ENCODE results near the gene SF1. TPM values are rescaled to one million over a fixed set of nuclear protein-coding genes. Genes with fewer than 3 reads are reported as not detected.
A peak's percentile ranks its signal among the peaks of the same experiment; 100 is the strongest.

SF1 gene
- total and polyA plus RNA-seq, 2 of the 4 experiments (the other 2 are of a cell fraction), result 56.8 to 88.0 TPM

DNA sequence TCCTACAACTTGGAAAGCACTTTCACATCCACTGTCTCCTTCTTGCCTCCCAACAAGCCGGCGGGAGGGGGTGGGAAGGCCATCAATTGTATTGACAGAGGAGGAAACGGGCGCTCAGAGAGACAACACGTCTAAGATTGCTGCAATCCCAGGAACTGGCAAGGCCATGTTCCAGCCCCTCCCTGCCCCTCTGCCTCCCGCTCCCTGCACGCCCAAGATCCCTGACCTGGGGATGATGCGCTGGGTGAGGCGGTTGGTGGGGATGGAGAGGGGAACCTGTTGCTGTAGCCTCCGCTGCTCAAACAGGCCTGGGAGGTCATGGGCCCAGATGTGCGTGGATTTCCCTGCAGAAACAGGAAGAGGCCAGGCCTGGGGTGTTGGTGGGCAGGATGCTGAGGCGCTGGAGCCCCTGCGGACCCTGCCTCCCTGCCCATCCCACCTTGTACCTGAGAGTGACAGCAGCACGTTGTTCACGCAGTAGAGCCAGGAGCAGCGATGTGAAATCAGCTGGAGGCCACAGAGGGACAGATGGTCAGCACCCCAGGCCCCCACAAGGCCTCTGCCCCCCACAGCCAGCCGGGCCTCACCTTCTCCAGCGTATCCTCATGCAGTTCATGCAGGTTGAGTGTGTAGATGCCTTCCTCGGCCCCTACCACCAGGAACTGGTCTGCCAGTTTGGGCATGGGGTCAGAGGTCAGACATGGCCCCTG lies 17.9 kb upstream of the SF1 start:
- dilution Hi-C loops (cut with HindIII; ENCODE audit: low sequenced_read_pairs, unreplicated experiment) (no loop called here), in situ Hi-C loops (cut with MboI; ENCODE audit: low sequenced_read_pairs) (no loop called here), intact Hi-C loops (cut with micrococcal nuclease) (no loop called here)
- Histone ChIP-seq H3K9ac (ENCODE audit: low read depth, low read length) (no peak overlapping the region), H4K8ac (ENCODE audit: low read depth in 2 of 2, low read length in 2 of 2) (no peak overlapping the region), H3K56ac (ENCODE audit: extremely low read depth, insufficient read depth, low read length) (no peak overlapping the region), H2AK9ac (replicated peaks; ENCODE audit: low read depth, low read length, poor library complexity) (peak overlapping the region; percentile 42), H3K4me1 (ENCODE audit: control insufficient read depth, insufficient read depth, low read length) (no peaks in the 10 kb centered on the region), H3K14ac (replicated peaks; ENCODE audit: low read depth, low read length) (no peak overlapping the region), H3K27ac (ENCODE audit: insufficient read depth, low read length) (no peak overlapping the region), H2BK120ac (ENCODE audit: low read depth, low read length) (no peak overlapping the region), H3K4ac (ENCODE audit: low read depth, low read length) (no peak overlapping the region), H3K9me1 (ENCODE audit: insufficient read depth, low read length) (peaks cover under 1% of the 10 kb centered on the region; the same call in 1 of the 2 replicates), H2AFZ (replicated peaks; ENCODE audit: low read length, poor library complexity) (no peak overlapping the region), H2BK20ac (ENCODE audit: low read depth, low read length) (no peak overlapping the region), H3K9me3 (ENCODE audit: control insufficient read depth, insufficient read depth, low read length) (no peaks in the 10 kb centered on the region), H3K18ac (ENCODE audit: low read depth, low read length) (no peak overlapping the region), H4K20me1 (ENCODE audit: insufficient read depth, low read length) (no peaks in the 10 kb centered on the region), H2BK15ac (ENCODE audit: low read depth, low read length) (no peak overlapping the region), H4K91ac (ENCODE audit: insufficient read depth, low read depth, low read length) (no peak overlapping the region), H2BK5ac (ENCODE audit: low read depth, low read length, poor library complexity, severe bottlenecking) (no peak overlapping the region), H3K79me1 (ENCODE audit: low read depth in 1 of 2, low read length in 2 of 2) (no peaks in the 10 kb centered on the region), H3K4me3 (ENCODE audit: insufficient read depth, low read depth, low read length) (no peak overlapping the region), H3K36me3 (ENCODE audit: control insufficient read depth, insufficient read depth, low read length) (peaks cover 24% of the 10 kb centered on the region), H2AK5ac (ENCODE audit: low read depth, low read length) (no peak overlapping the region), H4K5ac (ENCODE audit: low read depth, low read length) (no peak overlapping the region), H3K23ac (ENCODE audit: low read depth, low read length) (no peak overlapping the region), H3K27me3 (ENCODE audit: control insufficient read depth, insufficient read depth, low read length) (no peaks in the 10 kb centered on the region), H3K4me2 (ENCODE audit: low read depth, low read length) (no peak overlapping the region)
- POLR2A ChIA-PET (ENCODE audit: unreplicated experiment), result no interaction called here
- 90% methylated on average over 6 of the region's 19 CpGs; no CpG with 5 or more reads in 1 of the 2 experiments for WGBS, 2 experiments (ENCODE audit: extremely low coverage in 2 of 2, insufficient read length in 1 of 2)
- TF ChIP-seq, protein P1, sequence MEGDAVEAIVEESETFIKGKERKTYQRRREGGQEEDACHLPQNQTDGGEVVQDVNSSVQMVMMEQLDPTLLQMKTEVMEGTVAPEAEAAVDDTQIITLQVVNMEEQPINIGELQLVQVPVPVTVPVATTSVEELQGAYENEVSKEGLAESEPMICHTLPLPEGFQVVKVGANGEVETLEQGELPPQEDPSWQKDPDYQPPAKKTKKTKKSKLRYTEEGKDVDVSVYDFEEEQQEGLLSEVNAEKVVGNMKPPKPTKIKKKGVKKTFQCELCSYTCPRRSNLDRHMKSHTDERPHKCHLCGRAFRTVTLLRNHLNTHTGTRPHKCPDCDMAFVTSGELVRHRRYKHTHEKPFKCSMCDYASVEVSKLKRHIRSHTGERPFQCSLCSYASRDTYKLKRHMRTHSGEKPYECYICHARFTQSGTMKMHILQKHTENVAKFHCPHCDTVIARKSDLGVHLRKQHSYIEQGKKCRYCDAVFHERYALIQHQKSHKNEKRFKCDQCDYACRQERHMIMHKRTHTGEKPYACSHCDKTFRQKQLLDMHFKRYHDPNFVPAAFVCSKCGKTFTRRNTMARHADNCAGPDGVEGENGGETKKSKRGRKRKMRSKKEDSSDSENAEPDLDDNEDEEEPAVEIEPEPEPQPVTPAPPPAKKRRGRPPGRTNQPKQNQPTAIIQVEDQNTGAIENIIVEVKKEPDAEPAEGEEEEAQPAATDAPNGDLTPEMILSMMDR (conservative IDR thresholded peaks at IDR 0.05; ENCODE audit: low read depth, low read length), result no peak
- TF ChIP-seq RAD21 (IDR thresholded peaks at IDR 0.05; ENCODE audit: low read length) (no peak), MAZ (IDR thresholded peaks at IDR 0.05; ENCODE audit: borderline replicate concordance, low read depth, low read length) (no peak), FOS (IDR thresholded peaks at IDR 0.05; ENCODE audit: low read depth, low read length) (no peak), CEBPB (IDR thresholded peaks at IDR 0.05; ENCODE audit: low read depth, low read length) (no peak), POLR2A (IDR thresholded peaks at IDR 0.05; ENCODE audit: low read depth, low read length) (no peak), MAFK (IDR thresholded peaks at IDR 0.05; ENCODE audit: low read depth, low read length) (no peak), SMC3 (IDR thresholded peaks at IDR 0.05; ENCODE audit: low read depth, low read length) (no peak), NFE2L2 (IDR thresholded peaks at IDR 0.05; ENCODE audit: low read depth, low read length) (no peak), CHD1 (IDR thresholded peaks at IDR 0.05; ENCODE audit: low read depth, low read length) (no peak), BHLHE40 (IDR thresholded peaks at IDR 0.05; ENCODE audit: low read depth, low read length) (no peak), RFX5 (IDR thresholded peaks at IDR 0.05; ENCODE audit: low read depth, low read length) (no peak), MXI1 (IDR thresholded peaks at IDR 0.05; ENCODE audit: borderline replicate concordance, low read depth, low read length) (no peak)
- TF ChIP-seq, protein P2, sequence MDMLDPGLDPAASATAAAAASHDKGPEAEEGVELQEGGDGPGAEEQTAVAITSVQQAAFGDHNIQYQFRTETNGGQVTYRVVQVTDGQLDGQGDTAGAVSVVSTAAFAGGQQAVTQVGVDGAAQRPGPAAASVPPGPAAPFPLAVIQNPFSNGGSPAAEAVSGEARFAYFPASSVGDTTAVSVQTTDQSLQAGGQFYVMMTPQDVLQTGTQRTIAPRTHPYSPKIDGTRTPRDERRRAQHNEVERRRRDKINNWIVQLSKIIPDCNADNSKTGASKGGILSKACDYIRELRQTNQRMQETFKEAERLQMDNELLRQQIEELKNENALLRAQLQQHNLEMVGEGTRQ (IDR thresholded peaks at IDR 0.05; ENCODE audit: low read depth, low read length), result no peak
- DNase-seq (no peak), ATAC-seq (ENCODE audit: low read depth) (no peak)
- no TSS peak for BruUV-seq (replicated peaks)
- CTCF ChIA-PET, result no interaction called here
